ENCODE measurements around the gene ZKSCAN7.
A peak's percentile ranks its signal among the peaks of the same experiment; 100 is the strongest.
"Not testable (repeated sequence)": the region's sequence is repeated elsewhere in the genome, so short reads cannot be mapped to it uniquely, and the experiment has no call there.

Gene ZKSCAN7

GRCh38 chr3:44577354-44577952 is 22.5 kb downstream of the ZKSCAN7 start:
- not testable (repeated sequence) for ATAC-seq, DNase-seq

- not testable (repeated sequence) for DNase-seq, ATAC-seq
Observed at GRCh38 chr3:44578316-44578715, 23.3 kb downstream of the ZKSCAN7 start.

- not testable (repeated sequence) for DNase-seq, ATAC-seq
Observed at GRCh38 chr3:44578924-44579515, 24.0 kb downstream of the ZKSCAN7 start.

- not testable (repeated sequence) for DNase-seq, ATAC-seq
Observed at GRCh38 chr3:44579749-44580148, 24.8 kb downstream of the ZKSCAN7 start.

- not testable (repeated sequence) for ATAC-seq
Observed at GRCh38 chr3:44580971-44581370, 26.0 kb downstream of the ZKSCAN7 start.

GRCh38 chr3:44584646-44585501 is 29.9 kb downstream of the ZKSCAN7 start, which contains the start of gene ZNF660:
Gene ZNF660 (plus strand): TSS chr3:44584964. CDS start chr3:44594194, 9,230 bp downstream.
- DNase-seq (peak; percentile 27), ATAC-seq (peak; percentile 55)

More at GRCh38 chr3:44580971-44581370, 26.0 kb downstream of the ZKSCAN7 start:
- DNase-seq = not testable (repeated sequence)

- ATAC-seq (no peak), DNase-seq (no peak)
Observed at GRCh38 chr3:44596621-44597020, 41.6 kb downstream of the ZKSCAN7 start.

- DNase-seq (no peak), ATAC-seq (no peak)
Observed at GRCh38 chr3:44601749-44602148, 46.8 kb downstream of the ZKSCAN7 start.

GRCh38 chr3:44612678-44613077 is 57.7 kb downstream of the ZKSCAN7 start:
- no peak for ATAC-seq

More at GRCh38 chr3:44612678-44613077, 57.7 kb downstream of the ZKSCAN7 start:
- DNase-seq = no peak
